22Rv1 (cell line): Measurements from ENCODE around the gene XPR1.

Experiments
- CTCF ChIP-seq: fragments of 450-650 bp; IDR thresholded peaks from 2 replicates; pipeline ENCODE4 v1.5.1; 2017; ENCODE audit warnings: mild to moderate bottlenecking
- ZFX ChIP-seq: fragments of 450-650 bp; IDR thresholded peaks from 2 replicates; pipeline ENCODE4 v1.6.1; 2017; ENCODE audit warnings: antibody characterized with exemption, borderline replicate concordance

GRCh38 chr1:180601512-180601911 is 30.3 kb upstream of the XPR1 start:
- no peak for TF ChIP-seq CTCF
- no peak for TF ChIP-seq ZFX
